K562 (cell line): Measurements from ENCODE around the gene TWSG1. TPM values are rescaled to one million over a fixed set of nuclear protein-coding genes. Genes with fewer than 3 reads are reported as not detected.

ENCODE experiments used
- ATAC-seq: fragments of 200-7000 bp; cut with Tn5 transposase; 3 replicates; pipeline ENCODE4 v1.9.1; 2020; ENCODE audit warnings: moderate library complexity
- BruUV-seq: library from RNA; stranded (reverse); fragments of 400-500 nt; replicated peaks from 2 replicates; lab custom pipeline; 2021; lab: Mats Ljungman, UMichigan
- CTCF ChIA-PET: fragments of 300-600 bp; formaldehyde crosslinking; extraction: SDS; loops from one replicate; lab custom pipeline; 2021; ENCODE audit warnings: low intra/inter-chr PET ratio; lab: Yijun Ruan, JAX
- POLR2A ChIA-PET: fragments of 300-600, 350-650 bp; sonication (Branson Sonifier 250); formaldehyde crosslinking; extraction: SDS; loops from one replicate; lab custom pipeline; 2021; ENCODE audit warnings: antibody characterized with exemption, inconsistent platforms; lab: Yijun Ruan, JAX
- DNase-seq, 4 experiments: peaks; one replicate each; pipeline versions ENCODE4 v3.0.0 to v3.0.0-alpha.2; 2011 to 2018; ENCODE audit warnings: low spot score in 3 of 4, mixed read lengths in 3 of 4; ENCODE audit errors: extremely low read depth in 1 of 4
- FAIRE-seq: peaks from 2 replicates; lab custom pipeline; 2011; peaks lifted over from hg19 to GRCh38; lab: Jason Lieb, UNC
- H2AFZ ChIP-seq: 2 replicates; pipeline ENCODE4 v1.6.0; 2011; ENCODE audit warnings: low read depth, low read length, control low read depth, inconsistent platforms
- H3K27ac ChIP-seq: fragments of 200-600 bp; 3 replicates; pipeline ENCODE4 v1.8.0; 2011; ENCODE audit warnings: low read depth, mild to moderate bottlenecking, control low read depth, inconsistent platforms, low read length, moderate library complexity, mixed read lengths; ENCODE audit errors: extremely low read depth
- H3K27me3 ChIP-seq, 2 experiments: fragments of 300-600 bp in 1 of 2; 2 replicates in 1 of 2; 3 replicates in 1 of 2; pipeline versions ENCODE4 v1.6.0 to v1.8.0; 2011; ENCODE audit warnings: inconsistent platforms in 2 of 2, low read length in 2 of 2, mild to moderate bottlenecking in 1 of 2, mixed read lengths in 1 of 2, moderate library complexity in 1 of 2; ENCODE audit not compliant: control insufficient read depth in 2 of 2, insufficient read depth in 2 of 2
- H3K36me3 ChIP-seq: fragments of 300-600 bp; 3 replicates; pipeline ENCODE4 v1.8.0; 2011; ENCODE audit warnings: mild to moderate bottlenecking, low read length, inconsistent platforms; ENCODE audit not compliant: control insufficient read depth, insufficient read depth
- H3K4me1 ChIP-seq, 2 experiments: fragments of 200-600 bp in 1 of 2; replicated peaks in 1 of 2; 2 replicates in 1 of 2; 3 replicates in 1 of 2; pipeline versions ENCODE4 v1.5.1 to v1.8.0; 2011; ENCODE audit warnings: inconsistent platforms in 2 of 2, low read length in 2 of 2, mild to moderate bottlenecking in 1 of 2, mixed read lengths in 1 of 2, moderate library complexity in 1 of 2; ENCODE audit not compliant: control insufficient read depth in 2 of 2, insufficient read depth in 2 of 2
- H3K4me2 ChIP-seq: 2 replicates; pipeline ENCODE4 v1.6.1; 2011; ENCODE audit warnings: low read length, control low read depth, inconsistent platforms, mixed read lengths; ENCODE audit not compliant: insufficient read depth
- H3K4me3 ChIP-seq: fragments of 200-600 bp; sonication (generic), shearing (Covaris generic); 2 replicates; pipeline ENCODE4 v1.5.1; 2016; ENCODE audit warnings: control low read depth, inconsistent platforms
- H3K79me2 ChIP-seq: fragments of 200-600 bp; 3 replicates; pipeline ENCODE4 v1.8.0; 2011; ENCODE audit warnings: low read length, inconsistent platforms; ENCODE audit not compliant: control insufficient read depth, insufficient read depth
- H3K9ac ChIP-seq, 2 experiments: 2 replicates each; pipeline versions ENCODE4 v1.6.0 to v1.6.1; 2011; ENCODE audit warnings: low read depth in 2 of 2, low read length in 2 of 2, control low read depth in 1 of 2, inconsistent platforms in 1 of 2, mild to moderate bottlenecking in 1 of 2, mixed read lengths in 1 of 2; ENCODE audit not compliant: insufficient read depth in 1 of 2
- H3K9me1 ChIP-seq: one replicate; pipeline ENCODE4 v1.6.0; 2011; ENCODE audit warnings: inconsistent platforms, mild to moderate bottlenecking, low read length, moderate library complexity; ENCODE audit not compliant: control insufficient read depth, insufficient read depth
- H3K9me3 ChIP-seq: replicated peaks from 2 replicates; pipeline ENCODE4 v1.5.1; 2011; ENCODE audit warnings: low read depth, low read length, inconsistent platforms; ENCODE audit not compliant: control insufficient read depth, insufficient read depth
- H4K20me1 ChIP-seq: replicated peaks from 2 replicates; pipeline ENCODE4 v1.6.1; 2011; ENCODE audit warnings: low read length, inconsistent platforms, mixed read lengths; ENCODE audit not compliant: control insufficient read depth, insufficient read depth
- BCL6 ChIP-seq: fragments of 250-450 bp; sonication (Bioruptor Pico); IDR thresholded peaks from 2 replicates; pipeline ENCODE4 v1.4.0; 2020
- CGGBP1 ChIP-seq: fragments of 250-450 bp; sonication (Bioruptor Pico); IDR thresholded peaks from 2 replicates; pipeline ENCODE4 v1.9.0; 2021; ENCODE audit warnings: mild to moderate bottlenecking
- MAFG ChIP-seq: fragments of 450-650 bp; conservative IDR thresholded peaks from 2 replicates; pipeline ENCODE4 v1.6.1; 2016; ENCODE audit warnings: missing genetic modification characterization, missing compliant biosample characterization
- NFE2 ChIP-seq: IDR thresholded peaks from 2 replicates; pipeline ENCODE4 v1.6.1; 2014; ENCODE audit warnings: antibody characterized with exemption, low read depth
- PHTF2 ChIP-seq: fragments of 250-450 bp; sonication (Bioruptor Pico); IDR thresholded peaks from 2 replicates; pipeline ENCODE4 v1.5.0; 2021; ENCODE audit warnings: mild to moderate bottlenecking
- POLR2A ChIP-seq: fragments of 450-650 bp; conservative IDR thresholded peaks from 2 replicates; pipeline ENCODE4 v1.6.1; 2016
- THRA ChIP-seq: fragments of 450-650 bp; IDR thresholded peaks from 2 replicates; pipeline ENCODE4 v1.6.1; 2017; ENCODE audit warnings: mild to moderate bottlenecking, moderate library complexity
- ZNF354B ChIP-seq: fragments of 250-450 bp; sonication (Bioruptor Pico); IDR thresholded peaks from 2 replicates; pipeline ENCODE4 v1.4.0; 2020
- WGBS: fragments of 100-300 bp; shearing (Covaris generic); methylation state at CpG from one replicate; pipeline ENCODE4 v1.1.6; 2016; ENCODE audit warnings: low coverage, mixed read lengths; ENCODE audit not compliant: insufficient coverage; ENCODE audit errors: missing lambda C conversion rate; 5-methylcytosine and 5-hydroxymethylcytosine counted together
- in situ Hi-C: fragments of 300-500 bp; cut with MboI; formaldehyde crosslinking; loops from 4 replicates; pipeline ENCODE4 v1.15.0; 2018; ENCODE audit warnings: inconsistent platforms, mixed read lengths
- intact Hi-C: fragments of 100-400 bp; cut with micrococcal nuclease; formaldehyde crosslinking; loops from 2 replicates; pipeline ENCODE4 v1.14.2; 2022
- polyA plus RNA-seq, 8 experiments: library from polyadenylated mRNA; depleted of rRNA in 4 of 8; stranded (reverse) in 5 of 8; unstranded in 3 of 8; fragments of >200 nt; fragmentation: Nextera tagmentation in 2 of 8; fragmentation: Illumina TruSeq in 1 of 8; extraction: Ambion mirVana in 2 of 8; extraction: Trizol in 1 of 8; gene quantifications; 2 replicates each; pipeline versions ENCODE4 v1.2.1 to v1.2.3, GENCODE V29; 2011 to 2014; ENCODE audit warnings: inconsistent platforms in 1 of 8, missing spikeins in 1 of 8
- total RNA-seq, 7 experiments: library from RNA; depleted of rRNA in 6 of 7; stranded (reverse); fragments of >200 nt in 6 of 7; fragmentation: Illumina TruSeq in 2 of 7; extraction: Trizol in 2 of 7; gene quantifications; 2 replicates each; pipeline versions ENCODE4 v1.2.1 to v1.2.3, GENCODE V29; 2011 to 2021; ENCODE audit warnings: low replicate concordance in 1 of 7
- TF ChIP-seq, protein P1 (sequence below), 2 experiments: fragments of 450-650 bp in 1 of 2; sonication (generic) in 1 of 2; formaldehyde crosslinking in 1 of 2; IDR thresholded peaks in 1 of 2; conservative IDR thresholded peaks in 1 of 2; 2 replicates each; pipeline versions ENCODE4 v1.6.1 to v1.8.1; 2016 to 2023; ENCODE audit warnings: mild to moderate bottlenecking in 2 of 2, moderate library complexity in 2 of 2, inconsistent platforms in 1 of 2, missing genetic modification reagents in 1 of 2
- TF ChIP-seq, protein P2 (sequence below): sonication (generic); IDR thresholded peaks from 2 replicates; pipeline ENCODE4 v1.6.1; 2016
- TF ChIP-seq, protein P3 (sequence below): fragments of 150-350 bp; IDR thresholded peaks from 2 replicates; pipeline ENCODE4 v1.6.1; 2014; ENCODE audit warnings: low read depth, mild to moderate bottlenecking, low read length, borderline replicate concordance

Gene TWSG1
- total and polyA plus RNA-seq, 9 of the 15 experiments (the other 6 are each of a cell fraction or from before 2014, with no cell fraction given), result 10.4 to 37.2 (median 25.1) TPM

DNA sequence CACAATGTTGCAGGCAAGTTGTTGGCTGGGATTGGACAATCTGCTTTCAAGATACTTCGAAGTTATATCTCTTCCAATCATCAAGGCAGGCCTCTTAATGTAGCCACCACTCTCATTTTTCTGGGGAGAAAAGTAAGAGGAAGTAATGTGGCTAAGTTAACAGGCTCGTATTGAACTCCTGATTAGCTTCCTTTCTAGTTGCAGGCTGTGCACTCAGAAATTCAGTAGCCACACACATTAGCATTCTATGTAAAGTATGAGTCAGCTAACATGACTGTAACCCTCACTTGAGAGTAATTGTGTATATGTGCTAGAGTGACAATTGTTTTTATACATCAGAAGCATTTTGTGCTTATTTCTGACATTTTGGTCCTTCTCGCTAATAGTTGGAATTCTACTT, 3.3 kb downstream of the TWSG1 start (continued):
- TF ChIP-seq NFE2, result peak; percentile 70
- TF ChIP-seq, protein P1, sequence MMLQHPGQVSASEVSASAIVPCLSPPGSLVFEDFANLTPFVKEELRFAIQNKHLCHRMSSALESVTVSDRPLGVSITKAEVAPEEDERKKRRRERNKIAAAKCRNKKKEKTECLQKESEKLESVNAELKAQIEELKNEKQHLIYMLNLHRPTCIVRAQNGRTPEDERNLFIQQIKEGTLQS (IDR thresholded peaks at IDR 0.05), result peak; percentile 64
- TF ChIP-seq, protein P1 (CRISPR knock-in tag; conservative IDR thresholded peaks at IDR 0.05), result no peak
- TF ChIP-seq, protein P2, sequence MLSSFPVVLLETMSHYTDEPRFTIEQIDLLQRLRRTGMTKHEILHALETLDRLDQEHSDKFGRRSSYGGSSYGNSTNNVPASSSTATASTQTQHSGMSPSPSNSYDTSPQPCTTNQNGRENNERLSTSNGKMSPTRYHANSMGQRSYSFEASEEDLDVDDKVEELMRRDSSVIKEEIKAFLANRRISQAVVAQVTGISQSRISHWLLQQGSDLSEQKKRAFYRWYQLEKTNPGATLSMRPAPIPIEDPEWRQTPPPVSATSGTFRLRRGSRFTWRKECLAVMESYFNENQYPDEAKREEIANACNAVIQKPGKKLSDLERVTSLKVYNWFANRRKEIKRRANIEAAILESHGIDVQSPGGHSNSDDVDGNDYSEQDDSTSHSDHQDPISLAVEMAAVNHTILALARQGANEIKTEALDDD, result peak; percentile 96
- peak; percentile 34 for TF ChIP-seq MAFG
- TF ChIP-seq THRA, result no peak
- no peak for TF ChIP-seq ZNF354B (CRISPR knock-in tag)

GRCh38 chr18:9340472-9340871, 5.9 kb downstream of the TWSG1 start:
- Histone ChIP-seq H3K9me1 (no peaks in the 10 kb centered on the region), H4K20me1 (no peaks in the 10 kb centered on the region), H3K9ac (no peak overlapping the region), H3K9me3 (no peaks in the 10 kb centered on the region), H3K79me2 (peaks cover 24% of the 10 kb centered on the region), H3K36me3 (peaks cover 48% of the 10 kb centered on the region), H3K27me3 (no peaks in the 10 kb centered on the region), H3K4me2 (no peak overlapping the region), H3K4me3 (no peak overlapping the region), H2AFZ (no peak overlapping the region), H3K4me1 (peaks cover 4 to 16% of the 10 kb centered on the region in 2 experiments), H3K27ac (no peak overlapping the region)
- ATAC-seq (no peak), FAIRE-seq (no peak), DNase-seq (no peak)
- ChIA-PET POLR2A (interaction anchor here (0.6 to 1.9 kb wide), 3 partner anchors 11 to 869 kb away, joined by 3 to 9 read pairs (median 3); no protein-coding TSS in a partner anchor), CTCF (no interaction called here)
- no TSS peak for BruUV-seq
- in situ Hi-C loops, result no loop called here
- intact Hi-C loops, result loop anchor here (1.0 kb wide), 1 partner anchor 176 kb away; no protein-coding TSS in a partner anchor
- WGBS, result 77% methylated on average over 6 of the region's 6 CpGs
- TF ChIP-seq POLR2A, result no peak
- no peak for TF ChIP-seq BCL6 (CRISPR knock-in tag)
- TF ChIP-seq CGGBP1 (CRISPR knock-in tag), result no peak
- TF ChIP-seq PHTF2 (CRISPR knock-in tag), result no peak
- TF ChIP-seq, protein P3, sequence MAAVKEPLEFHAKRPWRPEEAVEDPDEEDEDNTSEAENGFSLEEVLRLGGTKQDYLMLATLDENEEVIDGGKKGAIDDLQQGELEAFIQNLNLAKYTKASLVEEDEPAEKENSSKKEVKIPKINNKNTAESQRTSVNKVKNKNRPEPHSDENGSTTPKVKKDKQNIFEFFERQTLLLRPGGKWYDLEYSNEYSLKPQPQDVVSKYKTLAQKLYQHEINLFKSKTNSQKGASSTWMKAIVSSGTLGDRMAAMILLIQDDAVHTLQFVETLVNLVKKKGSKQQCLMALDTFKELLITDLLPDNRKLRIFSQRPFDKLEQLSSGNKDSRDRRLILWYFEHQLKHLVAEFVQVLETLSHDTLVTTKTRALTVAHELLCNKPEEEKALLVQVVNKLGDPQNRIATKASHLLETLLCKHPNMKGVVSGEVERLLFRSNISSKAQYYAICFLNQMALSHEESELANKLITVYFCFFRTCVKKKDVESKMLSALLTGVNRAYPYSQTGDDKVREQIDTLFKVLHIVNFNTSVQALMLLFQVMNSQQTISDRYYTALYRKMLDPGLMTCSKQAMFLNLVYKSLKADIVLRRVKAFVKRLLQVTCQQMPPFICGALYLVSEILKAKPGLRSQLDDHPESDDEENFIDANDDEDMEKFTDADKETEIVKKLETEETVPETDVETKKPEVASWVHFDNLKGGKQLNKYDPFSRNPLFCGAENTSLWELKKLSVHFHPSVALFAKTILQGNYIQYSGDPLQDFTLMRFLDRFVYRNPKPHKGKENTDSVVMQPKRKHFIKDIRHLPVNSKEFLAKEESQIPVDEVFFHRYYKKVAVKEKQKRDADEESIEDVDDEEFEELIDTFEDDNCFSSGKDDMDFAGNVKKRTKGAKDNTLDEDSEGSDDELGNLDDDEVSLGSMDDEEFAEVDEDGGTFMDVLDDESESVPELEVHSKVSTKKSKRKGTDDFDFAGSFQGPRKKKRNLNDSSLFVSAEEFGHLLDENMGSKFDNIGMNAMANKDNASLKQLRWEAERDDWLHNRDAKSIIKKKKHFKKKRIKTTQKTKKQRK, result no peak
